GM21360 (cell line): ENCODE results near the gene RHNO1.
"Not testable (repeated sequence)": the region's sequence is repeated elsewhere in the genome, so short reads cannot be mapped to it uniquely, and the experiment has no call there.

ENCODE experiments used
- ATAC-seq: cut with Tn5 transposase; IDR thresholded peaks from one replicate; pipeline ENCODE4 v1.9.1; 2021; ENCODE audit warnings: mild to moderate bottlenecking, moderate library complexity; ENCODE audit not compliant: unreplicated experiment

RHNO1 gene

DNA sequence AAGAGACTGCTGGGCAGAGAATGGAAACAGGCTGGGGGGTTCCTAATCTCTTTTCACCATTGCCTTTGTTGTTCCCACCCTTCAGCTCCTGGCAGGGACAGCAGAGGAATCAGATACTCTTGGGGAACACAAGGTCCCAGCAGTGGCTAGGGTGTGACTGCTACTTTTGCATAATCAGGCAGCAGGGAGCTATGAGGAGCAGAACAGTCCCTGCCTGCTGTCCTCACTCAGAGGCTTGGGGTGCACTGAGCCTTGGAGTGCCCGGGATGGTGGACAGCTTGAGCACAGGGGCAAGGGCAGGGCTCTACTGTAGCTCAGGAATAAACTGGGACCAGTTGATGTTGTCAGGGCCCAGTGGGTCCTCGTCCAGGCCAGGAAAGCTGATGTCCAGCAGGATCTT is 18.7 kb upstream of the RHNO1 start:
- ATAC-seq = no peak

DNA sequence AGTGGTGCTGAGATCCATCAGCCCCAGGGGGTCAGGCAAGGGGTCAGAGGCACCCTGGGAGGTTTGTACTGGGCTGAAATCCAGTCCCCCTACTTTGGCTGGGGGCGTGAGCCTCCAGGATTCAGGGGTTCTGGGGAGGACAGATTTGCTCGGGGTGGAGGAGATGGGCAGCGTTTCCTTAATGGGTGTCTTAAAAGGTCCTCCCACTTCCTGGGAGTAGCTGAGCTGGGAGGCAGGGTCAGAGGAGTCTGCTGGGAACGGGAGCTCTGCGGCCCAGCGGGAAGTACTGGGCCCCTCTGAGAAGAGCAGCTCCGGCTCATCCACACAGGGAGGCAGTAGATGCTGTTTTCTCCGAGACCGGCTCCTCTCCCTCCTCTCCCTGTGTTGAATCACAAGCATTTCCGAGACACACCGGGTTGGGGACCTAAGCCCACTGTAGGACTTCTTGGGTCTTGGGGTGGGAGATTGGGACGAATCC is 18.0 kb upstream of the RHNO1 start:
- ATAC-seq = no peak

DNA sequence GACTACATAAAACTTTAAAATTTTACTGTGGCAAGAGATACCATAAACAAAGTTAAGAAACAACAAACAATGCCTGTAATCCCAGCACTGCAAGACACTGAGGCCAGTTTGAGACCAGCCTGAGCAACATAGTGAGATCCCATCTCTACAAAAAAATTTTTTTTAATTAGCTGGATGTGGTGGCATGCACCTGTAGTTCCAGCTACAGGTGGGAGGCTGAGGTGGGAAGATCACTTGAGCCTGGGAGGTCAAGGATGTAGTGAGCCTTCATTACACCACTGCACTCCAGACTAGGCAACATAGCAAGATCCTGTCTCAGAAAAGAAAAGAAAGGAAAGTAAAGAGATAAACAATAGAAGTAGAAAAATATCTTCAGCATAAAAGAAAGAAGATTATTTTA is 16.9 kb upstream of the RHNO1 start:
- no peak for ATAC-seq

DNA sequence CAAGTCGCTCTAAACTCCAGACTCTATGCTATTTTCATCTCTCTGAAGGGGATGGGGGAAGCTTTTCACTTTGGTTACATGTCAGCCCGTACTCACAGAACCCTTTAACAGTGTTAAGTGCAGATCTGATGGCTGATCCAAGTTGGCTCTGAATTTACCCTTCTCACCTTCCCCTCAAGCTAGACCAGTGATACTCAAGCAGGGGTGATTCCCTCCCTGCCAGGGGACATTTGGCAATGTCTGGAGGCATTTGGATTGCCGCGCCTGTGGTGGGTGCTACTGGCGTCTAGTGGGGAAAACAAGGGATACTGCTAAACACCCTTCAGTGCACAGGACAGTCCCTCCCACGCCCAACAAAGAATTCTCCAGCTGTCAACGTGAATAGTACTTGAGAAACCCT is 14.1 kb upstream of the RHNO1 start:
- no peak for ATAC-seq

DNA sequence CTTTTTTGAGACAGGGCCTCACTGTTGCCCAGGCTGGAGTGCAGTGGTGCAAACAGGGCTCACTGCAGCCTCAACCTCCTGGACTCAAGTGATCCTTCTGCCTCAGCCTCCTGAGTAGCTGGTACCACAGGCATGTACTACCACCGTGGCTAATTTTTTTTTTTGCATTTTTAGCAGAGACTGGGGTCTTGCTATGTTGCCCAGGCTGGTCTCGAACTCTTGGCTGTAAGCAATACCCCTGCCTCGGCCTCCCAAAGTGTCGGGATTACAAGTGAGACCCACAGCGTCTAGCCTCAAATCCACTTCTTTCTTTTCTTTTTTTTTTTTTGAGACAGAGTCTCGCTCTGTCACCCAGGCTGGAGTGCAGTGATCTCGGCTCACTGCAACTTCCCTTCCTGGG is 13.6 kb upstream of the RHNO1 start:
- ATAC-seq = not testable (repeated sequence)

DNA sequence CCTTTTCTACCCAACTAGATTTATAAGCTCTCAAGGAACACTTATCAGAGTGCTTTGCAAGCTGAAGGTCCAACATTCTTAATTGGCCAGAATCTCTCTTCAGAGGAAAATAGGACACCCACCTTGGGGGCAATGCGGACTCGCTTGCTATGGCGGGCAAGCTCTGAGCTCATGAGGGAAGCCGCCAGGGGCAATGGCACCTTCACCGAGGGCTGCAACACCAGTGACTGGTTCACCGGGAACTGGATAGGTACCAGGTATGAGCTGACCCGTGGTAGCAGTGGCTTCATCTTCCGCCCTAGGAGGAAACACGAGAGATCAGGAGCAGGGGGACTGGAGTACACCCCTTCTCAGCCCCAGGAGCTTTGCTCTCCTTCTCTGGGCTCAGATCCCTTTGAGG is 12.8 kb upstream of the RHNO1 start:
- ATAC-seq = no peak

DNA sequence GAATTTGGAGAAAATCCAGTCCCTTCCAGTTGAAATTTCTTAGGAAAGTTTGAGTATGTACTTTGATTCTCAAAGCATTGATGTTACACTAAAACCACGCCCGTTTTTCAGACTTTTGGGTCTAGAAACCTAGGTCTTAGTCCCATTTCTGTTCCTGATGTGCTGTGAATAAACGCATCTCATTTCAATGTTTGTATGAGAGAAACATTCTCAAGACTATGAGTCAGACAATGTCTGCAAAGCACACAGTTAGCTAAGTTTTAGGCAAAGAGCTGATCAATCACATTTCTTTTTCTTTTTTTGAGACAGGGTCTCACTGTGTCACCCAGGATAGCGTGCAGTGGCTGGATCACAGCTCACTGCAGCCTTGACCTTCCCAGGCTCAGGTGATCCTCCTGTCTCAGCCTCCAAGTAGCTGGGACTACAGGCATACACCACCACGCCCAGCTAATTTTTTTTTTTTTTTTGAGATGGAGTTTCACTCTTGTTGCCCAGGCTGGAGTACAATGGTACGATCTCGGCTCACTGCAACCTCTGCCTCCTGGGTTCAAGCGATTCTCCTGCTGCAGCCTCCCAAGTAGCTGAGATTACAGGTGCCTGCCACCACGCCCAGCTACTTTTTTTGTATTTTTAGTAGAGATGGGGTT is 7.9 kb upstream of the RHNO1 start:
- not testable (repeated sequence) for ATAC-seq

DNA sequence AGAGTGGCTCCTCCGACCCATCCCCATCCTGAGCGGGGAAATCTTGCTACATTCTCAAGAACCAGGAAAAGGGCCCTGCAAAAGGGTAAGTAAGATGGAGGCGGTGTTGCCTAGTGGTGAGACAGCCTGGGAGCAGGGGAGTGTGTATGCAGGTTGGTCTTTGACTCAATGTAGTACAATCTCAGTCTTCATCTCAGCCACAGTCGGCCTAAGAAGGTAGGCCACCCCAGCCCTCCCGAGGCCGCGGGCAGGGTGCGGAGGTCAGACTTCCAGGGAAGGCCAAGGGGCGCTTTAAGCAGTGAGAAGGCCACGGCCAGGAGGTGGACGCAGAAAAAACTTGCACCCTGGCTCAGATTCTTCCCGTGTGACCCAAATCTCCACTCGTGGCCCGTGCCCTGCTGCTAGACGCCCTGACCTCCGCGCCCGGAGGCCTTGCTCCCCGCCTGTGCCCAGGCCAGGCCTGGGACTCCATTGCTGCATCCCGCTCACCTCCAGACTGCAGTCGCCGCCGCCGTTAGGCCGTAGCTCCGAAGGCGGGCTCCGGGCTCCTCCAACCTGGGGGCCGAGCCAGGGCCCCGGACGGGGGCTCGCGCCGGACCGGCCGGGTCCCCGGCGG is 484 bp upstream of the RHNO1 start:
- ATAC-seq = peak; percentile 27

DNA sequence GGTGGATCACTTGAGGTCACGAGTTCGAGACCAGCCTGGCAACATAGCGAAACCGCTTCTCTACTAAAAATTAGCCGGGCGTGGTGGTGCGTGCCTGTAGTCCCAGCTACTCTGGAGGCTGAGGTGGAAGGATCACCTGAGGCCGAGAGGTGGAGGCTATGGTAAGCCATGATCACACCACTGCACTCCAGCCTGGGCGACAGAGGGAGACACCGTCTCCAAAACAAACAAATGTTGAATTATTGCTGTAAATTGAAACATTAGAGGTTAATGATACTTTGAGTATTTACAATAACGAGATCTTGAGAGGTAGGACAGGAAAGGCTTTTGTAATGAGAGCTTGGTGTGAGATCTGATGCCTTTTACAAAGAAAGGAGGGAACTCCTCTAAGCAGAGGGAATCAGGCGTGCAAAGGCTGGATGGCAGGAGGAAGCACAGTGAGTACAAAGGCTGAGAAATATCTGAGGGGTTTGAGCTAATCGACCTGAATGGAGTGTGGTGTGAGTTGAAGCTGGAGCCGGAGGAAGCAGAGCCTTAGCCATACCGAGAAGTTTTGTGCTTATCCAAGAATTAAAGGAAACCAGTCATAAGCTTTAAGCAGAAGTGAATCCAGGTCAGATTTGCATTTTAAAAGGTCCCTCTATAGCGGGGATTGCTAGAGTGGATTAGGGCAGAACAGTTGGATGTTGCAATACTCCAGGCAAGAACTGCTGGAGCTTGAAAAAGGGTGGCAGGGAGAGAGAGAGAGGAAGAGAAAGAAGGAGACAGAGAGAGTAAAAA is 1.1 kb downstream of the RHNO1 start:
- ATAC-seq = no peak

DNA sequence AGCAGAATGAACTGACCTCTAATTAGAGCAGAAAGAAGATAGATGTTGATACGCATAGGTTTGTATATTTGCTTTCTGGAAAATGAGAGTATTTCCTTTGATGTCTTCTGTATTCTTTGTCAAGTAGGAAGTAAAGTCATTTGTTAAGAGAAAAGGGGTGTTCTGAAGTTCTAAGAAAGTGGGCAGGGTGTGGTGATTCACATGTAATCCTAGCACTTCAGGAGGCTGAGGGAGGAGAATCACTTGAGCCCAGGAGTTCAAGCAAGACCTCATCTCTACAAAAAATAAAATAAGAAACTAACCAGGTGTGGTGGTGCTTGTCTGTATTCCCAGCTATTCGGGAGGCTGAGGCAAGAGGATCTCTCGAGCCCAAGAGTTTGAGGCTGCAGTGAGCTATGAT is 2.8 kb downstream of the RHNO1 start:
- ATAC-seq = no peak

DNA sequence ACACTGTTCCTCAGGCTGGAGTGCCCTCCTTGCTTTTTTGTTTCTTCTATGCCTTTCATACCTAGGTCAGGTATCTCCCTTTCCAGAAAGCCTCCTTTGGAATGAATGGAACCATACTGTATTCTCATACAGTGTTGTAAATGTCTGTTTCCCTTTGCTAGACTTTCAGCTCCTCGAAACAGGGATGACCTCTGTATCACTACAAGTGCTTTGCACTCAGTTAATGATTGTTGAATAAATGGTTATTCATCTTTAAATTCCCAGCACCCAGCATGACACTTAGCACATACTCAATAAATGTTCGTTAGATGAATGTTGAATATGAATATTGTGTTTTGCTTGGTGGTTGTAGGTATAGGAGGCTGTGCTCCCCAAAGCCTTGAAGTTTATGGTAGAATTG is 7.8 kb downstream of the RHNO1 start:
- no peak for ATAC-seq

DNA sequence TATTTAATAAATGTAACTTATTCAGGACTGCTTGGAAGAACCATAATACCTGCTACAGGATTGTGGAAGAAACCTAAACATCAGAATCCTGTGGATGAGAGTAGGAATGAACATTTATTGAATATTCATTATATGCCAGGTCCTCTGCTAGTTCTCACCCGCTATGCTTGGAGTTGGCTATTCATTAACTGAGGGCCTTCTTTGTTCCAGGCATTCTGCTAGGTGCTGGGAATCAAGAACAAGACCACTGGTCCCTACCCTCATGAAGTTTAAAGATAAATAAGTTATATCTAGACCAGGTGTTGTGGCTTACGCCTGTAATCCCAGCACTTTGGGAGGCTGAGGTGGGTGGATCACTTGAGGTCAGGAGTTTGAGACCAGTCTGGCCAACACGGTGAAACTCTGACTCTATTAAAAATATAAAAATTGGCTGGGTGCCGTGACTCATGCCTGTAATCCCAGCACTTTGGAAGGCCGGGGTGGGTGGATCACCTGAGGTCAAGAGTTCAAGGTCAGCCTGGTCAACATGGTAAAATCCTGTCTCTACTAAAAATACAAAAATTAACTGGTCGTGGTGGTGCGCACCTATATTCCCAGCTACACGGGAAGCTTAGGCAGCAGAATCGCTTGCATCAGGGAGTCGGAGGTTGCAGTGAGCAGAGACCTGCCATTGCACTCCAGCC is 9.9 kb downstream of the RHNO1 start:
- ATAC-seq = no peak

DNA sequence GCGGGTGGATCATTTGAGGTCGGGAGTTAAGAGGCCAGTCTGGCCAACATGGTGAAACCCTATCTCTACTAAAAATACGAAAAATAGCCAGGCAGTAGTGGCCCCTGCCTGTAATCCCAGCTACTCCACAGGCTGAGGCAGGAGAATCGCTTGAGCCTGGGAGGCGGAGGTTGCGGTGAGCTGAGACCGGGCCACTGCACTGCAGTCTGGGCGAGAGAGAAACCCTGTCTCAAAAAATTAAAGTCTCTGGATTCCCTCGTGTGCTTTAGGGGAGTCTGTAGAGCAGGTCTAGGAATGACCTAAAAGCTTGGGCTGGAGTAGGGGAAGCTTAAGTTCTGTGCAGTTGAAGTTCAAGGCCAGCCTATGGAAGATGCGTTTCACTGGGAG is 13.0 kb downstream of the RHNO1 start:
- ATAC-seq = no peak

DNA sequence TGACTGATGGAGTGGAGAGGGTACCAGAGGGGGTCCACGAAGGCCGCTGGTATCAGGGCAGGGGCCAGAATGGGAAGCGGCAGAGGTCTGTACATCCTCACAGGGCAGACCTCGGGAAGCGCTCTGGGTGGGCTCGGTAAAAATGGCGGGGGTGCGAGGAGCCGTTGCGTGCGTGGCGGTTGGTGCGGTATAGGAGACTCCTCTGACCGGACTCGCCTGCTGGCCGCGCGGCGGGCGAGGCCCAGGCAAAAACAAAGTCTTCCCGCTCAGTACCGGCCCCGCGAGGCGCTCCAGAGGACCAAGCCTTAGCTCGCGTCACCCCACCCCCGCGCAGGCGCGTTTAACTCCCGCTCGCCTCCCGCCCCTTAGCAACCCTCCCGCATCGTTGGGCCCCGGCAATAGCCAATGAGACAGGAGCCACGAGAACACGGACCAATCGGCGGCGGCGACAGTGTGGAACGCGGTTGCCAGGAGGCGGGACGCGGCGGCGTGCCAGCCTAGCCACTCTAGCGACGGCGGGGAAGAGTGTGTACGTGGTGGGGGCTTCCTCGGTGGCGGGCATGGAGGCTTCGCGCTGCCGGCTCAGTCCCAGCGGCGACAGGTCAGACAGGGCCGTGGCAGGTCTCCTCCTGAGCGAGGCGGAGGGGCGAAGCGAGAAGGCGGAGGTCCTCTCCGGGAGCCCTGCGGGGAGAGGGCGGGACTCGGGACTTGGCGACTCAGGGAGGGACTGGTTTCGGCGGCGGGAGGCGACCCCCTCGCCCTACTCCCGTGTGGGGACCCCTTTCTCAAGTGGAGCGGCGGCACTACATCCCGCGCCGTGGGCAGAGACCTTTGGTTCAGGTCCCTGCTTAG is 13.6 kb downstream of the RHNO1 start, which contains the start of gene TULP3:
TSS of gene TULP3 (plus strand) at position 504 of the 852 bp plus-strand sequence. CDS start at position 561, 57 bp downstream.
- peak; percentile 99 for ATAC-seq

DNA sequence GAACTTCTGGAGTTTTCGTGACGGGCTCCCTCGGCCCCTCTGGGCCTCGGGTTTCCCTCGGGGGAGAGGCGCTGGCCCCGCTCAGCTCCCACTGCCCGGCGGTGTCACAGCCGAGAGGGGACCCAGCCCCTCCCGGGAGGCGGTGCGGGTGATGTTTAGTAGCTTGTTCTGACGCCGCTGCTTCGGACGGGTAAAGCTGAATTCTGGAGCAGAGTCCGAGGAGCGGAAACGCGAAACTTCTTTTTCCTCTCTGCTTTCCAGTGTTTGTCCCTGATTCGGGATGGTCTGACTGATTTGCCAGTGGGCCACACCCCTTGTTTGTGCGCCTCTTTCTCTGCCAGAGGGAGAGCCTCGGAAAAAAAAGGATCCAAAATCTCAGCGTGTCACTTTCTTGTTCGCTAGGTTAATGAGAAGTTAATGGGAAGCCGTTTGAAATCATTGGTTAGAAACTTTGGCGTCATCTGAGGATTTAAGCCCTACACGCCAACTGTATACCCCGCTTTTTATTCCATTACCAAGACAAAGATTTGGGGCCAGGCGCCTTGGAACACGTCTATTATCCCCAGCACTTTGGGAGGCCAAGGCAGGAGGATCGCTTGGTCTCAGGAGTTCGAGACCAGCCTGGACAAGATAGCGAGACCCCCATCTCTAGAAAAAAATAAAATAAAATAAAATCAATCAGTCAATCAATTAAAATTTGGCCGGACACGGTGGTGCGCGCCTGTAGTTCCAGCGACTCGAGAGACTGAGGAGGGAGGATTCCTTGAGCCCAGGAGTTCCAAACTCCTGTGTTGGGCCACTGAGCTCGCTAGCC is 14.4 kb downstream of the RHNO1 start:
- ATAC-seq = peak; percentile 7

DNA sequence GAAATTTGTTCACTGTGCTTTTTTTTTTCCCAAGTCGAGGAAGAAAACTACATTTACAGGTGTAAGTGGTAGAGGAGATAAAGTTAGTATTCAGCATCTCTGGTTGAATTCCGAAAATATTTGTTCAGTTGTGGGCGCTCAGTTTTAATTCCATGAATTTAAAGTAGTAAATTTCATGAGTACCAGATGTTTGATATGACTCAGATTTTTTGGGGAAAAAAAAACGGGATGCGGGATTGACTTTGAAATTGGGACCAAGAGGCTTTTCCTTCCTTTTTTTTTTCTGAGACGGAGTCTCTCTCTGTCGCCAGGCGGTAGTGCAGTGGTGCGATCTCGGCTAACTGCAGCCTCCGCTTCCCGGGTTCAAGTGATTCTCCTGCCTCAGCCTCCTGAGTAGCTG is 15.2 kb downstream of the RHNO1 start:
- ATAC-seq = no peak

DNA sequence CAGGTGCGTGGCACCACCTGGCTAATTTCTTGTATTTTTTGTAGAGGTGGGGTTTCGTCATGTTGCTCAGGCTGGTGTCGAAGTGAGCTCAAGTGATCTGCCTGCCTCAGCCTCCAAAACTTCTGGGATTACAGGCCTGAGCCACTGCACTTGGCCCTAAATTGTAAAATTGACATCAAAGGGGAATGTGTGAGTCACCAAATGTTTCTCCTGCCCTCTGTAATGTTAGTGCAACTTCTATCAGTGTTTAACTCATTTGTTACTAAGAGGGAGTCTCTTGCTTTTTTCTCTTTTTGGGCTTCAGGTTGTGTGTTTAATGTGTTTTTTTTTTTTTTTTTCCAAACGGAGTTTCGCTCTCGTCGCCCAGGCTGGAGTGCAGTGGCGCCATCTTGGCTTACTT is 16.0 kb downstream of the RHNO1 start:
- no peak for ATAC-seq

DNA sequence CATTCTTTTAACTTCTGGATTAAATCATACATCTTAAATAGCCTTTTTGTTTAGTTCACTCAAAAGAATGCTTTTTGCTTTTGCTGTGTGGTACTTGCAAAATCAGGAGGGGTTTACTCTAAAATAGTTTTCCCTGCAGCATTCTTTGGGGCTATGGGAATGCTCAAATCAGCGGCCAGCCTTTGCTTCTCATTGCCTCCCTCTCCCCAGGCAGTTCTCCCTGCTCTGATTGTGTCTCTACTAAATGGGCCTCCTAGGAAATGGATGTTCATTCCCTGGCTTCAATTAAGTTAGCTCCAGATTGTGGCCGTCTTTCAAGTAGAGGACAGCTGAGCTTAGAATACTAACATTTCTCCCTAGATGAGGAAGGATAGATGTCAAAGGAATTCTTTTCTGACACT is 18.0 kb downstream of the RHNO1 start:
- ATAC-seq = no peak

DNA sequence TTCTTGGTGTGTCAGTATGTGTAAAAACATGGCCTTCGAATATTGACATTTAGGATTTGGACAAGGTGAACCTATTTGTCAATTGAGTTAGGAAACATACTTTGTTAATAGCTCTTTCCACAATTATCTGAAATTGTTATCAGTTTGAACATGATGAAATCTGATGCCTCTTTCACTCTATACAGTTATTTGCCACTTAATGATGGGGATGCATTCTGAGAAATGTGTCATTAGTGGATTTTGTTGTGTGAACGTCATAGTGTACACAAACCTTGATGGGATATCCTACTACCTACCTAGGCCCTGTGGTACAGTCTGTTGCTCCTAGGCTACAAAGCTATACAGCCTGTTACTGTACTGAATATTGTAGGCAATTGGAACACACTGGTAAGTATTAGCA is 18.5 kb downstream of the RHNO1 start:
- ATAC-seq = no peak

DNA sequence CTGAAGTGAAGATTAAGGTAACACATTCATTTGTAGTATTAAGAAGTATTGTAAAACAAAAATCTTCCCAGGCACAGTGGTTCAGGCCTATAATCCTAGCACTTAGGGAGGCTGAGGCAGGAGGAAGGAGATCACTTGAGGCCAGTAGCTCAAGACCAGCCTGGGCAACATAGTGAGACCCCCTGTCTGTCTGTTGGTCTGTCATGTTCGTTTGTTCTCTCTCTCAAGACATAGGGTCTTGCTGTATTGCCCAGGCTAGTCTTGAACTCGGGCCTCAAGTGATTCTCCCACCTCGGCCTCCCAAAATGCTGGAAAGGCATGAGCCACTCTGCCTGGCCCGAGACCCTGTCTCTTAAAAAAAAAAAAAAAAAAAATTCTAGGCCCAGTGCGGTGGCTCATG is 20.4 kb downstream of the RHNO1 start:
- no peak for ATAC-seq
